Measurements from ENCODE around the gene SORCS1. TPM values are rescaled to one million over a fixed set of nuclear protein-coding genes. Genes with fewer than 3 reads are reported as not detected.

The SORCS1 gene
- total RNA-seq, 1 experiment from 2014 or later, result not detected

GRCh38 chr10:106981452-106982075, 182.9 kb downstream of the SORCS1 start:
- Histone ChIP-seq H3K4me3 (replicated peaks in 1 of 2; ENCODE audit: low read depth in 1 of 2, low read length in 2 of 2) (no peak overlapping the region), H2AFZ (ENCODE audit: low read depth, low read length, poor library complexity, severe bottlenecking) (no peak overlapping the region), H3K27me3 (ENCODE audit: insufficient read depth, low read length) (no peaks in the 10 kb centered on the region), H3K36me3 (ENCODE audit: control insufficient read depth in 1 of 2, insufficient read depth in 2 of 2, low read length in 2 of 2) (no peaks in the 10 kb centered on the region), H3K9me3 (ENCODE audit: control insufficient read depth in 1 of 2, insufficient read depth in 1 of 2, low read depth in 1 of 2, low read length in 2 of 2) (peaks cover 11 to 24% of the 10 kb centered on the region in 2 experiments; a peak in 2 of 4 replicates), H3K4me2 (ENCODE audit: low read length) (no peak overlapping the region), H3K9me2 (ENCODE audit: insufficient read depth) (no peaks in the 10 kb centered on the region), H4K20me1 (ENCODE audit: insufficient read depth) (no peaks in the 10 kb centered on the region), H3K27ac (ENCODE audit: low read depth, low read length) (no peak overlapping the region), H3K4me1 (ENCODE audit: control insufficient read depth in 1 of 2, insufficient read depth in 2 of 2, low read length in 2 of 2) (no peaks in the 10 kb centered on the region), H3K9ac (ENCODE audit: low read length) (no peak overlapping the region), H3K79me2 (ENCODE audit: insufficient read depth, low read length) (no peaks in the 10 kb centered on the region)
- intact Hi-C loops (cut with micrococcal nuclease), result no loop called here
- RAD21 ChIA-PET (ENCODE audit: low non-redundant PET in 1 of 2, low total read pairs in 2 of 2, uncharacterized antibody in 2 of 2, unreplicated experiment in 2 of 2), result no interaction called here
- no peak for ATAC-seq
- CTCF ChIA-PET, result no interaction called here
- POLR2A ChIA-PET, result no interaction called here
- DNase-seq (ENCODE audit: low read depth, low spot score), result no peak
- TF ChIP-seq YY1 (IDR thresholded peaks at IDR 0.05; ENCODE audit: extremely low read depth, insufficient replicate concordance, low read depth, low read length), result no peak
- TF ChIP-seq RAD21 (IDR thresholded peaks at IDR 0.05; ENCODE audit: low read depth), result no peak
- TF ChIP-seq CBX3 (IDR thresholded peaks at IDR 0.05; ENCODE audit: low read depth), result no peak
- no peak for TF ChIP-seq MAX (IDR thresholded peaks at IDR 0.05)
- no peak for TF ChIP-seq FOSL1 (IDR thresholded peaks at IDR 0.05; ENCODE audit: low read depth)
- TF ChIP-seq JUND (IDR thresholded peaks at IDR 0.05), result no peak
- TF ChIP-seq TCF7L2 (IDR thresholded peaks at IDR 0.05; ENCODE audit: borderline replicate concordance, extremely low read depth, insufficient read depth, insufficient read length), result no peak
- TF ChIP-seq ZBTB33 (IDR thresholded peaks at IDR 0.05; ENCODE audit: extremely low read depth, insufficient replicate concordance, low read length), result no peak
- TF ChIP-seq CEBPB (IDR thresholded peaks at IDR 0.05; ENCODE audit: low read depth), result no peak
- TF ChIP-seq EZH2 (IDR thresholded peaks at IDR 0.05), result no peak
- TF ChIP-seq ZNF274 (IDR thresholded peaks at IDR 0.05; ENCODE audit: low read depth, low read length), result no peak
- no TSS peak for BruUV-seq (replicated peaks)

All from HCT116 (cell line).